Raji (cell line): ENCODE measurements around the gene PINK1.

Source experiments
- POLR2A ChIP-seq: IDR thresholded peaks from 2 replicates; pipeline ENCODE4 v1.6.1; 2011; ENCODE audit warnings: low read depth, low read length, control low read depth; ENCODE audit not compliant: insufficient read depth

Gene PINK1

GRCh38 chr1:20678599-20678998 lies 45.3 kb downstream of the PINK1 start:
- TF ChIP-seq POLR2A, result no peak

- no peak for TF ChIP-seq POLR2A
Measured at GRCh38 chr1:20680269-20680668, 47.0 kb downstream of the PINK1 start.

GRCh38 chr1:20681999-20682398 lies 48.7 kb downstream of the PINK1 start:
- no peak for TF ChIP-seq POLR2A

GRCh38 chr1:20682571-20683236 lies 49.4 kb downstream of the PINK1 start:
- no peak for TF ChIP-seq POLR2A

GRCh38 chr1:20683614-20684013 lies 50.4 kb downstream of the PINK1 start:
- TF ChIP-seq POLR2A, result no peak

GRCh38 chr1:20684050-20684620 lies 50.9 kb downstream of the PINK1 start:
- no peak for TF ChIP-seq POLR2A

- TF ChIP-seq POLR2A, result no peak
Measured at GRCh38 chr1:20684651-20685050, 51.4 kb downstream of the PINK1 start.

- TF ChIP-seq POLR2A, result no peak
Measured at GRCh38 chr1:20685099-20685662, 51.9 kb downstream of the PINK1 start.

- no peak for TF ChIP-seq POLR2A
Measured at GRCh38 chr1:20685741-20686140, 52.5 kb downstream of the PINK1 start.

GRCh38 chr1:20686883-20687725 lies 53.8 kb downstream of the PINK1 start:
- no peak for TF ChIP-seq POLR2A

- no peak for TF ChIP-seq POLR2A
Measured at GRCh38 chr1:20689645-20690056, 56.4 kb downstream of the PINK1 start.

GRCh38 chr1:20691872-20692271 lies 58.6 kb downstream of the PINK1 start:
- TF ChIP-seq POLR2A, result no peak

GRCh38 chr1:20693623-20694022 lies 60.4 kb downstream of the PINK1 start:
- no peak for TF ChIP-seq POLR2A

- no peak for TF ChIP-seq POLR2A
Measured at GRCh38 chr1:20695515-20695914, 62.3 kb downstream of the PINK1 start.
